T-helper 9 cell (primary cell): ENCODE results near the gene BPIFA2.
"Not testable (repeated sequence)": the region's sequence is repeated elsewhere in the genome, so short reads cannot be mapped to it uniquely, and the experiment has no call there.

Source experiments
- DNase-seq: peaks from one replicate; pipeline ENCODE4 v3.0.0-alpha.2; 2020
- total RNA-seq, 2 donors: gene quantifications; one replicate each; lab custom pipeline; 2026; lab: John Stamatoyannopoulos, UW

The BPIFA2 gene, protein sequence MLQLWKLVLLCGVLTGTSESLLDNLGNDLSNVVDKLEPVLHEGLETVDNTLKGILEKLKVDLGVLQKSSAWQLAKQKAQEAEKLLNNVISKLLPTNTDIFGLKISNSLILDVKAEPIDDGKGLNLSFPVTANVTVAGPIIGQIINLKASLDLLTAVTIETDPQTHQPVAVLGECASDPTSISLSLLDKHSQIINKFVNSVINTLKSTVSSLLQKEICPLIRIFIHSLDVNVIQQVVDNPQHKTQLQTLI
- 0 reads per million in 2 donors for total RNA-seq

GRCh38 chr20:33167859-33168258 lies at the start of gene BPIFA2:
Gene BPIFA2 (plus strand): TSS chr20:33168159. CDS start chr20:33169146, 987 bp downstream.
- no peak for DNase-seq

GRCh38 chr20:33119725-33120720 lies 47.9 kb upstream of the BPIFA2 start:
- DNase-seq: no peak

- no peak for DNase-seq
Observed at GRCh38 chr20:33120934-33121333, 47.0 kb upstream of the BPIFA2 start.

GRCh38 chr20:33122297-33122696 lies 45.7 kb upstream of the BPIFA2 start:
- DNase-seq: not testable (repeated sequence)

GRCh38 chr20:33124261-33124660 lies 43.7 kb upstream of the BPIFA2 start:
- DNase-seq: no peak

DNA sequence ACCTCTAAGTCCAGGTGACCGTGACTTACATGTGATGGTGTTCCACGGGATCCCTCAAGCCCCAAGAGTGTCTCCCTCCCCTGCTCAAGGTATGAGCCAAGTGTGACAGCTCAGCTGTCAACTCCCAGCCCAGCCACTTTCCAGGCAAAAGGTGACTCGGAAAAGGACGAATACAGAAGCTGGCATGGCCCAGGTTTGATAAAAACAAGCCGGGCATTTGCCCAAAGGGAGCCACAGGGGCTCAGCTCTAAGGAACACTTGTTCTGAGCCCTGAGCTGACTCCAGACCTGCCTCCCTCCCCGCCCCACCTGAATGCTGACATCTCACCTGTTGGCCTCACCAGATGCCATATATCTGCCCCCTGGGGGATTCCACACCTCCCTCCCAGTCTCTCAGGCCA lies 43.0 kb upstream of the BPIFA2 start:
- DNase-seq: no peak

DNA sequence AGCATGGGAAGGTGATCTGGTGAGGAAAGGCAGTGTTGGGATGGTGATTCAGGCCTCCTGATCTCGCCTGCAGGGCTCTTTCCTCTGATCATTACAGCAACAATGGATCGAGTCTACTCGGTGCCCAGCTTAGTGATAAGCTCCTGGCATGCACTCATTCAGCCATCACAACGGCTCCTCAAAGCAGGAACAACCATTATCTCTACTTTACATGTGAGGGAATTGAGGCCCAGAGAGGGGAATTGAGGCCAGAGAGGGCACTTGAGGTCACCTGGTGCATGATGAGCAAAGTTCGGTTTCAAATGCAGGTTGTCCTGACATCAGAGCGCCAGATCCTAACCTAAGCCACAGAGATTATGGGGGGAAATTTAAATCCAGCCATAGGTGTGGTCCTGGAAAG lies 42.0 kb upstream of the BPIFA2 start:
- DNase-seq: no peak

DNA sequence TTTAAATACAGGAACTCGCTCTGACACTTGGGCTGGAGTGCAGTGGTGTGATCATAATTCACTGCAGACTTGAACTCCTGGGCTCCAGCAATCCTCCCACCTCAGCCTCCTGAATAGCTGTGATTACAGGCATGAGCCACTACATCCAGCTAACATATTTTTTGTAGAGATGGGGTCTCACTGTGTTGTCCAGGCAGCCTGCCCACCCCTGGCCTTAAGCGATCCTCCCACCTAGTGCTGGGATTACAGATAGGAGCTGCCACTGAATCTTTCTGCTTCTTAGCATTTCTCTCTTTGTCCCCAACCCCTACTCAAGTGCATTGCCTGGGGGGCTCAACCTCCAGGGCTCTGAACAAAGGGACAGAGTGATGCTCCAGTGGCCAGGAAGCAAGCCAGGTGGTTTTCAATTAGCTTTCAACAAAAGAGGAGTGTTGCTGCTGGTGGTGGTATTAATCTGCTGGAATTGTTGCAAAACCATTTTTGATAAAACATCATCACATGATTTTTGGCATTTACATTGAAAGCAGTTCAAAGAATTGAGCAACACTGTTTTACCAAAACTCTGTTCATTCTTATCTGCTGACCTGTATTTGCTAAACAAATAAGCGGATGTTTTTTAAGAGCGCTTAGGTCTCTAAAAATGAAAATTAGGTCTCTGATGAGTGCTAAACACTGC lies 40.4 kb upstream of the BPIFA2 start:
- no peak for DNase-seq

GRCh38 chr20:33130568-33131061 lies 37.3 kb upstream of the BPIFA2 start:
- DNase-seq: no peak

GRCh38 chr20:33131949-33132473 lies 35.9 kb upstream of the BPIFA2 start:
- no peak for DNase-seq

DNA sequence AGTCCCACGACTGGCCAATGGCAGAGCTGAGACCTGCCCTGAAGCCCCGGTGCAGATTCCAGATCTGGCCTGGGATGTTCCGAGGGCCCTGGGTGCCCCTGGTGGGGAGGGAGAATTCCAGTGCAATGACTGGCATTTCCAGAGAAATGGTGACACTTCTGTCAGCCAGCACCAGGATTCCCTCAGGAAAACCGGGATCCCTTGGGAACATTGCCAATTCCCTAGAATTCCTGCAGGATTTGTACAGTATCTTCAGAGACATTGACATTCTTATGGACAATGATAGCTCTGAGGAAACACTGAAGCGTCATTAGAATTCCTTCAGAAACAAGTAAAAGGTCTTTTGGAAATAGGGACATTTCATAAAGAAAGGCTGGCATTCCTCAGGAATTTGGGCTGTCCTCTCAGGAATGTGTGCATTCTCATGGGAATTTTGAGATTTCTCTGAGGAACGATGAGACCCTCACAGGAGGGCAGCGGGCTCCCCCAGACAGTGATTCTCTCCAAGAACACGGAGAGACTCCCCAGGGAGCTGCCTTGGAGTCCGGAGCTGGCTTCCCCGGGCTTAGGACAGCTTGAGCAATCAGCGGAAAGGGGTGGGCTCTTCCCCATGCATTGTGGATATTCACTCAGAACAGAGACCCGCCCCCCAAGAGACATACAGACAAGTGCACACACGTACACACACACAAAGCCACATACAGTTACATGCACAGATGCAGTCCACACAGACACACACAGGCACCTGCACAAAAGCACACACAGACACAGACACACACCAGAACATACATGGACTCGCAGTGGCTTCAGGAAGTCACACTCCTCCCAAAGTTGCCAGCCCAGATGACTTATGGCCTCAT lies 35.2 kb upstream of the BPIFA2 start:
- DNase-seq: no peak

DNA sequence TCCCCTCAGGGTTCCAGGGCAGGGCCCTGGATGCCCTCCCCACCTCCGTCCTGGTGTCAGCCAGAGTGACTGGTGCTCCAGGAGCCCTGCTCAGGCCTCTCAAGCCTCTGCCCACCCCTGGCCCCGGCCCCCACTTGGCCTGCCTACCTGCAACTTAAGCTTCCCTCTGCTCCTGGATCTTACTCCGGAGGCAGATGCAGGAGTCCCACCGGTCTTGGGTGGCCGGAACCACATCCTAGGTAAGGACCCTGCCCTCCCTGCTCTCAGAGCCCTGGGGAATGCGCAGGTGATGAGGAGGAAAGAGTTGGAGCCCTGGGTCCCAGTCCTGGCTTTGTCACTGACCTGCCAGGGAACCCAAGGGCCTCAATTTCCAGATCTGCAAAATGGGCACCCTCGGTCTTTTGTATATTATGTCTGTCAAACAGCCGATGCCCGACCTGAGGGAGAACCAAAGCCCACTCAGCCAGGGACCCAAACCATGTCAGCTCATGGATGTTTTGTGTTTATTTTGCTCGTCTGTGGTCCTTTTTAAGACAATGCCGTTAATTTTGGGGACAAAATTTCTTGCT lies 34.5 kb upstream of the BPIFA2 start:
- no peak for DNase-seq

- DNase-seq: no peak
Observed at GRCh38 chr20:33137195-33137594, 30.8 kb upstream of the BPIFA2 start.

- no peak for DNase-seq
Observed at GRCh38 chr20:33139467-33139866, 28.5 kb upstream of the BPIFA2 start.

DNA sequence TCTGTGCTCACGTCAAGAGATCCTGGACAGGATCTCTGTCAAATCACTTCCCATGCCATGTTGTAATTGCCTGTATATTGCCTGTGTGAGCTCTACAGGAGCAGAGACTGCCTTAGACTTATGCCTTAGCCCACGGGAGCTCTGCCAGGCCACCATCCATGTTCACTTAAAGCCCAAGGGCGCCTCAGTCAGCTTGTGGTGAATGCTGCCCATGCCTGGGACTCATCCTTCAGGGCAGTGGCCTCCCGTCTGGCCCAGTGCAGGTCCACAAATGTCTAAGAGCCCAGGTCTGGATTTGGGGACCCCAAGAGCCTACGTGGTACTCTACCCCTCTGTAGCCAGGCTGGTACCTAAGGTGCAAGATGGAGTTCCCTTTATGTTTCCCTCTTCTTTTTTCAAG lies 22.4 kb upstream of the BPIFA2 start:
- no peak for DNase-seq

- DNase-seq: no peak
Observed at GRCh38 chr20:33147299-33147698, 20.7 kb upstream of the BPIFA2 start.

GRCh38 chr20:33148040-33148439 lies 19.9 kb upstream of the BPIFA2 start:
- no peak for DNase-seq

DNA sequence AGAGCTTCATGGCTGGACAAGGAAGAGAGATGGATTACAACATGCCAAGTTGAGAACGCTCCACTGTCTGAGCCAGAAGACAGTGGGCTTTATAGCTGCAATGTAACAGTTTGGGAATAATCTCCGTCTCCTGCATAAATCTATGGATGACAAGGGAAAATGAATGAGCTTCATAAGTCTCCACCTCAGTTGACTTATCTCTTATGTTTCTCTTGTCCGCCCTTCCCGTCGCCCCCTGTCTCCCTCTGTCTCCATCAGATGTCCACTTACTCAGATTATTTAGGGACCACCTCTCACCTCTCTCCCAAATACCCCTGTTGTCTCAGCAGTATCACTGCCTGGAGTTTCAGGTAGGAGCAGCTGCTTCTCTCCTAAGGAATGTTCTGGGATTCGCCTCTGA lies 13.7 kb upstream of the BPIFA2 start:
- DNase-seq: no peak

DNA sequence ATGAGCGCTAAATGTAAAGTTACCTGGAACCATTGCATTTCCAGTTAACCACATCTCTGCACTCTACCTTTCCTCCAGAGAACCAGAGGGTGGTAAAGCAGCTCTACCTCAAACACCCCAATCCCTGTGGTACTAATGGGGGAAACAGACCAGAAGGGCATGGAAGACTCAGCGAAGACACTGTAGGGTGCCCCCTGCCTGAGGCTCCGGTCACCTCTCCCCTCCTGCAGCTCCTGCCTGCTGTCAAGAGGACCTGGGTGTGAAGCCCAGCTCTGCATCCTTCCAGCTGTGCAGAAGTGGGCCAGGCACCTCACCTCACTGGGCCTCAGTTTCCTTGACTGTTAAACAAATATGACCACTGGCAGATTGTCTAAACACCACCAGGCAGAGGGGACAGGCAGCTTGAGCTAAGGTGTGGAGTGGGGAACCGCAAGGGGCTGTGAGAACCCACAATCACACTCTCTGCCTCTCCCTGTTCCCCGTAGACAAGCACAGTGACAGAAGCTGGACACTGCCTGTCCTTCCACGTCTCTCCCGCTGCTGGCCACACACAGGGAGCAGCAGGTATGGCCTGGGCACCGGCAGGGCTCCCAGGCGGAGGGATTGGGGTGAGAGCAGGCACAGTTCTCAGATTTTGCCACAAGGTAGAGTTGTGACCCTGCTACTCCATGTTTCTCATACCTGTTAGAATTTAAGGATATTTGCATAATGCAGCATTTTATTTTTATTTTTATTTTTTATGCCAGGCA lies 9.1 kb upstream of the BPIFA2 start:
- no peak for DNase-seq

- DNase-seq: no peak
Observed at GRCh38 chr20:33159713-33160112, 8.2 kb upstream of the BPIFA2 start.

- no peak for DNase-seq
Observed at GRCh38 chr20:33160681-33161080, 7.3 kb upstream of the BPIFA2 start.
